ENCODE data around the gene DEFB123.

DEFB123 gene

DNA sequence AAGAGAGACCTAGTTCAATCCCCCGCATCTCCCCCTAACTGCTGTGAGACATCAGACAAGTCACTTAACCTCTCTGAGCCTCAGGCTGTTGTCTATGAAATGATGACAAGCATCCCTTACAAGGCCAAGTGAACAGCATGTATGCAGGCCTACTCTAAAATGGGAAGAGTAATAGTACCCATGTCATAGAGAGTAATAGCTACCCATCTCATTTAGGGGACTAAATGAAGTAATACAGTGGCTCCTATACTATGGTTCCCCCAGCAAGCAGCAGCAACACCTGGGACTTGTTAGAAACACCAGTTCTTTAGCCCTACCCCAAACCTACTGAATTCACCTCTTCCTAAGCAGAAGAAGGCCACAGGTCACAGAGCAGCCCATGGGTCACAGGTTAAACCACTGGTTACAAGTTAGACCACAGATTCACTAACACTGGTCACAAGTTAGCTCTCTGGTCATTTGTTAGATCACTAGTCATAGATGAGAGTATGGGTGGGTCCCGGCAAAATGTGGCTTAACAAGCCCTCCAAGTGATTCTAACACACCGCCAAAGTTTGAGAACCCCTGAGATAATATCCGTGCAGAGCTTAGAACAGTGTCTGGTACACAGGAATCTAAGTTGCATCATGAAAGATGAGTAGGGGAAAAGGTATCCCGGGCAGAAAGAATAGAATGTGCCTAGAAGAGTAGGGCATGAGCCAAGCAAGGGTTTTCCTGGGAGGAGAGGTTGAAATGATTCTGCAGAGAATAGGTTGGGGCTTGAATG is 33.1 kb downstream of the DEFB123 start:
- no peak overlapping the region for H3K27ac ChIP-seq (ENCODE audit: low read depth in 2 of 2, low read length in 2 of 2)
- H3K9ac ChIP-seq (ENCODE audit: low read depth in 1 of 2, low read length in 2 of 2), result no peak overlapping the region
- H3K27me3 ChIP-seq (ENCODE audit: control insufficient read depth in 2 of 2, insufficient read depth in 2 of 2, low read length in 2 of 2), result peaks cover 5 to 8% of the 10 kb centered on the region in 2 donors
- H3K36me3 ChIP-seq (ENCODE audit: control insufficient read depth in 2 of 2, insufficient read depth in 2 of 2, low read length in 2 of 2), result no peaks in the 10 kb centered on the region
- no peaks in the 10 kb centered on the region for H3K9me3 ChIP-seq (ENCODE audit: control insufficient read depth in 2 of 2, low read length in 2 of 2)
- peaks cover 0 to 4% of the 10 kb centered on the region in 2 donors for H3K4me1 ChIP-seq (ENCODE audit: control insufficient read depth in 2 of 2, insufficient read depth in 2 of 2, low read length in 2 of 2)
- no peak overlapping the region for H3K4me3 ChIP-seq (ENCODE audit: low read length in 2 of 2)

DNA sequence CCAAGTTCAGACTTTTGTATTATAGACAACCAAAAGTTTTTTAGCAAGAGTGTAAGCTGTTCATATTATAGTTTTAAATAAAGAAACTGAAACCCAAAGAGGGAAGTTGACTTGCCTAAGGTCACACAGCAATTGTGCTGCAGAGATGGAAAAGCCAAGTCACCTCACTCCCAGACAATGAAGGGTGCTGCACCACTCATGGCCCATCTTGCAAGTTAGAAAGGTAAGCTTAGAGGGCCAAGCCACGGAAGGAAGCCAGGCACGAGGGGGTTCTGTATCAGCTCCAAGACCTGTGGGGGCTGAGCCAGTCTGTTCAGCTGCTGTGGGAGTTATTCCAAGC is 33.6 kb downstream of the DEFB123 start:
- Histone ChIP-seq H3K36me3 (ENCODE audit: control insufficient read depth in 2 of 2, insufficient read depth in 2 of 2, low read length in 2 of 2) (no peaks in the 10 kb centered on the region), H3K4me3 (ENCODE audit: low read length in 2 of 2) (no peak overlapping the region), H3K27ac (ENCODE audit: low read depth in 2 of 2, low read length in 2 of 2) (no peak overlapping the region), H3K4me1 (ENCODE audit: control insufficient read depth in 2 of 2, insufficient read depth in 2 of 2, low read length in 2 of 2) (peaks cover 0 to 4% of the 10 kb centered on the region in 2 donors), H3K27me3 (ENCODE audit: control insufficient read depth in 2 of 2, insufficient read depth in 2 of 2, low read length in 2 of 2) (peaks cover 5 to 8% of the 10 kb centered on the region in 2 donors), H3K9ac (ENCODE audit: low read depth in 1 of 2, low read length in 2 of 2) (no peak overlapping the region), H3K9me3 (ENCODE audit: control insufficient read depth in 2 of 2, low read length in 2 of 2) (no peaks in the 10 kb centered on the region)

DNA sequence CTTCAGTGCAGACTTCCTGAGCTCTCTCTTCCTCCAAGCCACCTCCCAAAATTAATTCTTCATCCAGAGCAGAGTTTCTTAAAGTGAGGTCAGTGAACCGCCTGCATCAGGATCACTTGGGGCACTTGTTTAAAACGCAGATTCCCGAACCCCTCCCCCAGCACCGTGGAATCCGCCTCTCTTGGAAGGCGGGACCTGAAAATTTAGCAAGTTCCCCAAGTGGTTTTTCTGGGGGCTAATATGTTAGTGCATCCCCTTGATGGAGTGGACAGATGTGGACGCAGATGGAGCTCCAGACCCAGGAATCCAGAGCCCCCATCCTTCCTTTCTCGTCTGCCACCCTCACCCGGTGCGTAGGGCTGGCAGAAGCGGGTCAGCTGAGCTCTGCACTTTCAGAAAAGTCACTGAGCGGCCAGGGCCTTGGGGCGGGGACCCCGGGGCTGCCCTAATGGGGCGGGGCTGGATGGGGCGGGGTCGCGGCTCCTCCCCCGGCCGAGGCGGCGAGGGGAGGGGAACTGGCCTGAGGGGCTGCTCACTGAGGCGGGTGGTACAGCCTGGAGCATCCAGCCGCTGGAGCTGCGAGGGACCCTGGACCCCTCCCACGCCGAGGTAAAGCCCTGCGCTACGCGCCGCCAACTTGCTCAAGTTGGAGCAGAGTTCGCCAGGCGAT is 34.5 kb downstream of the DEFB123 start, which contains the start of the genes DEFB124 and REM1:
TSS of gene DEFB124 (minus strand) at position 370 of the 670 bp plus-strand sequence. CDS start 2,114 bp downstream, outside the sequence.
TSS of gene REM1 (plus strand) at position 531 of the 670 bp plus-strand sequence. CDS start 1,158 bp downstream, outside the sequence.
- no peaks in the 10 kb centered on the region for H3K9me3 ChIP-seq (ENCODE audit: control insufficient read depth in 2 of 2, low read length in 2 of 2)
- H3K4me1 ChIP-seq (ENCODE audit: control insufficient read depth in 2 of 2, insufficient read depth in 2 of 2, low read length in 2 of 2), result peaks cover 0 to 4% of the 10 kb centered on the region in 2 donors
- H3K27me3 ChIP-seq (ENCODE audit: control insufficient read depth in 2 of 2, insufficient read depth in 2 of 2, low read length in 2 of 2), result peaks cover 5 to 8% of the 10 kb centered on the region in 2 donors
- no peaks in the 10 kb centered on the region for H3K36me3 ChIP-seq (ENCODE audit: control insufficient read depth in 2 of 2, insufficient read depth in 2 of 2, low read length in 2 of 2)
- peak within 1 kb of the TSS; percentile 34 to 58 for H3K9ac ChIP-seq (ENCODE audit: low read depth in 1 of 2, low read length in 2 of 2)
- H3K4me3 ChIP-seq (ENCODE audit: low read length in 2 of 2), result peak within 1 kb of the TSS; percentile 40 to 61
- peak within 1 kb of the TSS in 1 of 2 donors; percentile 21 for H3K27ac ChIP-seq (ENCODE audit: low read depth in 2 of 2, low read length in 2 of 2)

DNA sequence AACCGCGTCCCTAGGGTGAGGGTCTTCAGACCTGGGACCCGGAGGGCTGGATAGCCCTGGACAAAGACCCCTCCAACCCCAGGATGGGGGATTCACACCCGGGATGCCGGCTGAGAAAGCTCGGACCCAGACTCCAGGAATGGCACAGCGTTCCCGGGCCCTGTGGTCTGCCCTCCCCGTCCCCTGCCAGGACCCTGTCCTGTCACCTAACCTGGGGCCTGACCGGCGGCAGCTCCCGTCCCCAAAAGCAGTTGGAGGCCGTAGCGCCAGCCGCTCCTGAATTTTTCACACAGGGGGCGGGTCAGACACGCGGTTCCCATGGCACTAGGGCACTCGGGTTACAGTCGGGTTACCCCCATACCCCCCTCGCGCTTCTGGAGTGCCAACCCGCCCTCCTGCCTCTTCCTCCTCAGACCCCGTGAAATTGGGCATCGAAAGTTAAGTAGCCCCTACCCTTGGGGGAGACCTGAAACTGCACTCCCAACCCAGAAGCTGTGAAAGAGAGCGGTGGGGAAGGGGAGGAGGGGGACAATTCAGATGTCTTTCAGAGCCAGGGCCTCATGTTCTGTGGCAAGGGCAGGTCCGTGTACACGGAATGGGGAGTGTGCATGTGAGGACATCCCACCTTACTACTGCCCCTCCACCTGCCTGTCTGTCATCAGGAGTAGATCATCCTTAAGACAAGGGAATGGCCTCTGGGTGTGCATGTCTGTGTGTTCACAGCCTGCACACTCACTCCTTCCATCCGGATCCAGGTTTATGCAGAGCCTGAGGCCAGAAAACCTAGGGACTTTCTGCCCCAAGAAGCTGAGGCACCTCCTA is 35.3 kb downstream of the DEFB123 start:
- H3K4me3 ChIP-seq (ENCODE audit: low read length in 2 of 2), result peak overlapping the region; percentile 40 to 61
- peaks cover 5 to 8% of the 10 kb centered on the region in 2 donors for H3K27me3 ChIP-seq (ENCODE audit: control insufficient read depth in 2 of 2, insufficient read depth in 2 of 2, low read length in 2 of 2)
- no peaks in the 10 kb centered on the region for H3K36me3 ChIP-seq (ENCODE audit: control insufficient read depth in 2 of 2, insufficient read depth in 2 of 2, low read length in 2 of 2)
- H3K9ac ChIP-seq (ENCODE audit: low read depth in 1 of 2, low read length in 2 of 2), result peak overlapping the region; percentile 34 to 58
- H3K9me3 ChIP-seq (ENCODE audit: control insufficient read depth in 2 of 2, low read length in 2 of 2), result no peaks in the 10 kb centered on the region
- peaks cover 0 to 4% of the 10 kb centered on the region in 2 donors for H3K4me1 ChIP-seq (ENCODE audit: control insufficient read depth in 2 of 2, insufficient read depth in 2 of 2, low read length in 2 of 2)
- H3K27ac ChIP-seq (ENCODE audit: low read depth in 2 of 2, low read length in 2 of 2), result peak overlapping the region in 1 of 2 donors; percentile 21

DNA sequence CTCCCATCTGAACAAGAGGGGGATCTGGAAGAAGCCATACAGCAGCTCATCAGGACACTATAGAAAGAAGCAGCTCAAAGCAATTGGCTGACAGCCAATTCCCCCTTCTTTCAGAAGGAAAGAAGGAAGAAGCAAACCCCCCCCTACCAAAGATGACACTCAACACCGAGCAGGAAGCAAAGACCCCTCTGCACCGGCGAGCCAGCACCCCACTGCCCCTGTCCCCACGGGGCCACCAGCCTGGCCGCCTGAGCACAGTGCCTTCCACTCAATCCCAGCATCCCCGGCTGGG is 35.8 kb downstream of the DEFB123 start:
- H3K27ac ChIP-seq (ENCODE audit: low read depth in 2 of 2, low read length in 2 of 2), result no peak overlapping the region
- peaks cover 5 to 8% of the 10 kb centered on the region in 2 donors for H3K27me3 ChIP-seq (ENCODE audit: control insufficient read depth in 2 of 2, insufficient read depth in 2 of 2, low read length in 2 of 2)
- H3K9me3 ChIP-seq (ENCODE audit: control insufficient read depth in 2 of 2, low read length in 2 of 2), result no peaks in the 10 kb centered on the region
- H3K4me3 ChIP-seq (ENCODE audit: low read length in 2 of 2), result peak overlapping the region in 1 of 2 donors; percentile 61
- no peaks in the 10 kb centered on the region for H3K36me3 ChIP-seq (ENCODE audit: control insufficient read depth in 2 of 2, insufficient read depth in 2 of 2, low read length in 2 of 2)
- H3K9ac ChIP-seq (ENCODE audit: low read depth in 1 of 2, low read length in 2 of 2), result no peak overlapping the region
- peaks cover 0 to 4% of the 10 kb centered on the region in 2 donors for H3K4me1 ChIP-seq (ENCODE audit: control insufficient read depth in 2 of 2, insufficient read depth in 2 of 2, low read length in 2 of 2)

DNA sequence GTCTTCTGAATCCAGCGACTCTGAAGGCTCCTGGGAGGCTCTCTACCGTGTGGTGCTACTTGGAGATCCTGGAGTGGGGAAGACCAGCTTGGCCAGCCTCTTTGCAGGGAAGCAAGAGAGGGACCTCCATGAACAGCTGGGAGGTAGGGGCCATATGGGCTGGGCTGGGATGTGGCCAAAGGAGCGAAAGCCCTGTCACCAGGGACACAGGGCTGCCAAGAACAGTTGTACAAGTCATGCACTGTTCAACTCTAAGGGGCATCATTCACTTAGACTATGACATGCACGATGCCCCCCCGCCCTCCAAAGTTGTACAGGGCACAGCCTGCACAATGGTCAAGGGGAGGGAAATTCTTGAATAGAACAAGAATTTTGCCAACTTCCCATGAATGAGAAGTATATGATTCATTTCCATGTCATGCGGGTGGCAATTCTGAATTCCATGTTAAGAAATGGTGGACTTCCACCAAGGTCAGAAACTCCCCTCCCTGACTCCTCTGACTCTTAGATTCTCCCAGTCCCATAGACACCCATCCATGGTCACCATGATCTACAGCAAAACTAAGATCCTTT is 36.3 kb downstream of the DEFB123 start:
- Histone ChIP-seq H3K27me3 (ENCODE audit: control insufficient read depth in 2 of 2, insufficient read depth in 2 of 2, low read length in 2 of 2) (peaks cover 5 to 8% of the 10 kb centered on the region in 2 donors), H3K4me1 (ENCODE audit: control insufficient read depth in 2 of 2, insufficient read depth in 2 of 2, low read length in 2 of 2) (peaks cover 0 to 4% of the 10 kb centered on the region in 2 donors), H3K4me3 (ENCODE audit: low read length in 2 of 2) (no peak overlapping the region), H3K9ac (ENCODE audit: low read depth in 1 of 2, low read length in 2 of 2) (no peak overlapping the region), H3K27ac (ENCODE audit: low read depth in 2 of 2, low read length in 2 of 2) (no peak overlapping the region), H3K9me3 (ENCODE audit: control insufficient read depth in 2 of 2, low read length in 2 of 2) (no peaks in the 10 kb centered on the region), H3K36me3 (ENCODE audit: control insufficient read depth in 2 of 2, insufficient read depth in 2 of 2, low read length in 2 of 2) (no peaks in the 10 kb centered on the region)

DNA sequence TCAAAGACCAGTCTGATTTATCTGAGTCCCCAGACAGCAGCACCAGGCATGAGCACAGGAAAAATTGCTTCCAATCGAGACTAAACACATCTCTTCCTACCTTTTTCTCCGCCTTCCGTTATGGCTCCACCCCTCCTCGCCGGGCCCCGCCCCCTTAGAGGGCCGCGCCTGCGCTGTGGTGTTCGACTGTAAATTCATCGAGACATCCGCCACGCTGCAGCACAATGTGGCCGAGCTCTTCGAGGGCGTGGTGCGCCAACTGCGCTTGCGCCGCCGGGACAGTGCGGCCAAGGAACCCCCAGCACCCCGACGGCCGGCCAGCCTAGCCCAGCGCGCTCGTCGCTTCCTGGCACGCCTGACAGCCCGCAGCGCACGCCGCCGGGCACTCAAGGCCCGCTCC is 43.6 kb downstream of the DEFB123 start:
- no peak overlapping the region for H3K4me3 ChIP-seq (ENCODE audit: low read length in 2 of 2)
- no peaks in the 10 kb centered on the region for H3K36me3 ChIP-seq (ENCODE audit: control insufficient read depth in 2 of 2, insufficient read depth in 2 of 2, low read length in 2 of 2)
- H3K27ac ChIP-seq (ENCODE audit: low read depth in 2 of 2, low read length in 2 of 2), result no peak overlapping the region
- H3K4me1 ChIP-seq (ENCODE audit: control insufficient read depth in 2 of 2, insufficient read depth in 2 of 2, low read length in 2 of 2), result peaks cover 0 to 3% of the 10 kb centered on the region in 2 donors
- peaks cover 0 to 4% of the 10 kb centered on the region in 2 donors for H3K27me3 ChIP-seq (ENCODE audit: control insufficient read depth in 2 of 2, insufficient read depth in 2 of 2, low read length in 2 of 2)
- no peaks in the 10 kb centered on the region for H3K9me3 ChIP-seq (ENCODE audit: control insufficient read depth in 2 of 2, low read length in 2 of 2)
- H3K9ac ChIP-seq (ENCODE audit: low read depth in 1 of 2, low read length in 2 of 2), result no peak overlapping the region

DNA sequence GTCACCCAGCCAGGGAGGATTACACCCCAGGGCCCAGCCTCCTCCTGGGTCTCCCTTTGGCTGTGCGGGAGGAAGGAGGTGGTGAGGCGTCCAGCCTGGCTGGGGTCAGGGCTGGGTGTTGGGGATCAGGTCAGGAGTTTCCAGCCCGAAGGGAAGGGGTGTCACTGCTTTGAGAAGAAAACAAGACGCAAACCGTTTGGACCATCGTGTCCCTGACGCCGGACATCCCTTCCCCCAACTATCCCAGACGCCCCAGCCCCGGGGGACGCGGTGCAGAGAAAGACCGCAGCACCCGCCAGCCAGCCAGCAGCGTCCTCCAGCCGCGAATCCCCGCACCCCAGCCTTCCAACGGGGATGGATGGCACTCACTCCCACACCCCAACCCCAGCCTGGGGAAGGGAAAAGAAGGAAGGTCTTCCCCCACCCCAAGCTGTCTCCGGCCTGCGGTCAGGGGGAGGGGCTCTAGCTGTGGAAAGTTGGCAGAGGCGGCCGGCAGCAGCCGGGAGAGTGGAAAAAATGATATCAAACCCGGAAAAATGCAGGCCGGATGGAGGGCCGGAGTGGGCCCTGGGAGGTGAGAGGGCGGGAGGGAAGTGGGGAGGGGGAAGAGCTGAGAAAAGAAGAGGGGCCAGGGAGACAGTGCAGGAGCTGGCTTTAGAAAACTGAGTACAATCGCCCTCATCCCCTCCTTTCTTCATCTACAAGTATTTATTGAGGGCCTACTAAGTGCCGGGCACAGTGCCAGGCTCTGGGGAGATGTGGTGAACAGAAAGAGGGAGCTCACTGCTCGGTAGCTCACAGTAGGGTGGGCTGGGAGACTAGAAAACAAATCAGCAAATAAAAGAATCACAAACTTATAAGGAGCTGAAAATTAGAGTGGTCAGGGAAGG is 45.3 kb downstream of the DEFB123 start:
- Histone ChIP-seq H3K4me1 (ENCODE audit: control insufficient read depth in 2 of 2, insufficient read depth in 2 of 2, low read length in 2 of 2) (peaks cover 0 to 3% of the 10 kb centered on the region in 2 donors), H3K27me3 (ENCODE audit: control insufficient read depth in 2 of 2, insufficient read depth in 2 of 2, low read length in 2 of 2) (peaks cover 0 to 4% of the 10 kb centered on the region in 2 donors), H3K9ac (ENCODE audit: low read depth in 1 of 2, low read length in 2 of 2) (peak overlapping the region; percentile 24 to 25), H3K9me3 (ENCODE audit: control insufficient read depth in 2 of 2, low read length in 2 of 2) (no peaks in the 10 kb centered on the region), H3K27ac (ENCODE audit: low read depth in 2 of 2, low read length in 2 of 2) (peak overlapping the region; percentile 72 to 80), H3K36me3 (ENCODE audit: control insufficient read depth in 2 of 2, insufficient read depth in 2 of 2, low read length in 2 of 2) (no peaks in the 10 kb centered on the region), H3K4me3 (ENCODE audit: low read length in 2 of 2) (peak overlapping the region; percentile 10 to 20)

DNA sequence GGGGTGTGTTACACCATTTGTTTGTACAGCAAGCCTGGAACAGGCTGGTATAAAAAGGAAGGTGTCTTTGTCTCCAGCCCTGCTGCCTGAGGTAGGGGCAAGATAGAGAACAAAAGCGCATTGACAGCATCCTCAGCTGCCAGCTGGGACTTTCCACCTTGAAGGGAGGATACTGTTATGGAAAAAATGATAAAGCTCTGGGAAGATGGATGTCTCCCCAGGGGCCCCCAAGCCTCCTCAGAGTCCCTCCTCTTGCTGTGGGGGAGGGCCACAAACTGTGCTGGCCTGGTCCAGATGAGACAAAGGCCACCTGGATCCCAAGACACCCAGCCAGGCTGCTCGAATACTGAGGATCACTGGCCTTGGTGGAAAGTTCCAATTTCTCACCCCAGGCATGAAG is 47.7 kb downstream of the DEFB123 start:
- H3K36me3 ChIP-seq (ENCODE audit: control insufficient read depth in 2 of 2, insufficient read depth in 2 of 2, low read length in 2 of 2), result no peaks in the 10 kb centered on the region
- H3K9me3 ChIP-seq (ENCODE audit: control insufficient read depth in 2 of 2, low read length in 2 of 2), result no peaks in the 10 kb centered on the region
- H3K27me3 ChIP-seq (ENCODE audit: control insufficient read depth in 2 of 2, insufficient read depth in 2 of 2, low read length in 2 of 2), result peaks cover 0 to 4% of the 10 kb centered on the region in 2 donors
- H3K9ac ChIP-seq (ENCODE audit: low read depth in 1 of 2, low read length in 2 of 2), result no peak overlapping the region
- peaks cover 0 to 3% of the 10 kb centered on the region in 2 donors for H3K4me1 ChIP-seq (ENCODE audit: control insufficient read depth in 2 of 2, insufficient read depth in 2 of 2, low read length in 2 of 2)
- no peak overlapping the region for H3K27ac ChIP-seq (ENCODE audit: low read depth in 2 of 2, low read length in 2 of 2)
- no peak overlapping the region for H3K4me3 ChIP-seq (ENCODE audit: low read length in 2 of 2)
